Heart left ventricle (tissue), 13 donors: ENCODE data around the gene MAGI2.

Source experiments
- CTCF ChIP-seq, 12 donors: fragments of 200-600 bp; sonication (generic) in 4 of 12; IDR thresholded peaks; one replicate each; pipeline versions ENCODE4 v1.5.0 to v1.8.0; 2018 to 2022; ENCODE audit warnings: antibody characterized with exemption in 12 of 12, mild to moderate bottlenecking in 5 of 12
- POLR2A ChIP-seq, 2 donors: fragments of 450-650 bp; IDR thresholded peaks; one replicate each; pipeline ENCODE4 v1.6.1; 2017; ENCODE audit warnings: antibody characterized with exemption in 2 of 2, mild to moderate bottlenecking in 2 of 2, moderate library complexity in 2 of 2
- donor health status: ischemic (EF 13 %, LVEDD 7.1; RV severe dilation, severe dysfunction).
- donor health status: DM: no; HTN: yes; CAD: no.
- donor health status: DM: no; HTN: no; CAD: no.
- donor health status: ischemic (EF 25% LVEDD 6.9; RV normal size, moderate dysfunction).
- donor health status: ischemic (EF 25% LVEDD 5.7; RV mildly dilated, moderate dysfunction).
- donor health status: ischemic (EF 35%, LVEDD 5.7; RV mildly dilated, moderate dysfunction).
- donor health status: nonischemic (EF 11% LVEDD 7.7; RV severe dilation, severe dysfunction).
- donor health status: DM: yes; HTN: yes; CAD: no.
- donor health status: PGD.
- donor health status: ischemic (EF 29% LVEDD 5.4; RV normal size, mild dysfunction).
- donor health status: nonischemic (EF 23%, LVEDD 6.1; RV moderate dilation, normal function).

DNA sequence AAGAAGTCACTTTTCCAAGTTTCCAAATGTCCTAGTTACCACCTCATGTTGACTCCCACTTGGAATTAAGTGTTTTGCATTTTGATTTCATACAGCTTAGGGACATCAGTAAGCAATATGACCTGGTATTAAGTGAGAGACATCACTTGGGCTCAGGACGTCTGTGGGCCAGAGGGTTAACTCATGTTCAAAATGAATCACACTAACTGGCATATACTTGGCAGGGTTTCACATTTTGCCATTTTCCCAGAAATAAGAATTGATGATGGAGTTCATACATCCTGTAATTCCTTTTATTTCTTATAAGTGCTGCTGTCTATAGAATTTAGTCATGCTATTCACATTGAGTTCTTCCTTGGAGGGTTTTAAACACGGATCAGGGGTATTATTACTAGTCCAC lies 1138.3 kb downstream of the MAGI2 start:
- TF ChIP-seq POLR2A (IDR thresholded peaks at IDR 0.05) (no peak), CTCF (IDR thresholded peaks at IDR 0.05) (no peak)
